Nephron progenitor cell (in vitro differentiated cells): ENCODE data around the gene EIF4A3.

Experiments used
- DNase-seq: peaks from one replicate; pipeline ENCODE4 v3.0.0; 2021
- H3K27ac Mint-ChIP-seq: 2 replicates; pipeline ENCODE4 v1.8.0; 2021; ENCODE audit warnings: mild to moderate bottlenecking, moderate library complexity, mixed read lengths
- H3K27me3 Mint-ChIP-seq: 2 replicates; pipeline ENCODE4 v1.8.0; 2021; ENCODE audit warnings: mild to moderate bottlenecking, low read depth, mixed read lengths; ENCODE audit not compliant: poor library complexity
- H3K36me3 Mint-ChIP-seq: 2 replicates; pipeline ENCODE4 v1.8.0; 2021; ENCODE audit warnings: low read depth, mixed read lengths
- H3K4me1 Mint-ChIP-seq: 2 replicates; pipeline ENCODE4 v1.8.0; 2021; ENCODE audit warnings: mixed read lengths
- H3K4me3 Mint-ChIP-seq: 2 replicates; pipeline ENCODE4 v1.8.0; 2021; ENCODE audit warnings: mild to moderate bottlenecking, moderate library complexity, mixed read lengths
- H3K9me3 Mint-ChIP-seq: 2 replicates; pipeline ENCODE4 v1.8.0; 2021; ENCODE audit warnings: mild to moderate bottlenecking, moderate library complexity, mixed read lengths
- CTCF ChIP-seq: fragments of 200-600 bp; sonication (generic); IDR thresholded peaks from 2 replicates; pipeline ENCODE4 v1.5.0; 2021; ENCODE audit warnings: antibody characterized with exemption

EIF4A3 gene

GRCh38 chr17:80184423-80184714 is 37.4 kb upstream of the EIF4A3 start:
- Mint-ChIP-seq H3K4me3 (no peak overlapping the region), H3K9me3 (no peaks in the 10 kb centered on the region), H3K27me3 (no peaks in the 10 kb centered on the region), H3K36me3 (no peaks in the 10 kb centered on the region), H3K27ac (no peak overlapping the region), H3K4me1 (peaks cover 41% of the 10 kb centered on the region)
- no peak for DNase-seq
- no peak for TF ChIP-seq CTCF

GRCh38 chr17:80183581-80184422 is 36.9 kb upstream of the EIF4A3 start:
- peaks cover 2% of the 10 kb centered on the region for H3K27me3 Mint-ChIP-seq
- no peak for TF ChIP-seq CTCF
- no peaks in the 10 kb centered on the region for H3K36me3 Mint-ChIP-seq
- H3K4me1 Mint-ChIP-seq: peaks cover 36% of the 10 kb centered on the region
- no peak overlapping the region for H3K27ac Mint-ChIP-seq
- H3K9me3 Mint-ChIP-seq: no peaks in the 10 kb centered on the region
- DNase-seq: no peak
- no peak overlapping the region for H3K4me3 Mint-ChIP-seq

- Mint-ChIP-seq H3K27ac (no peak overlapping the region), H3K36me3 (no peaks in the 10 kb centered on the region), H3K4me1 (peaks cover 36% of the 10 kb centered on the region), H3K4me3 (no peak overlapping the region), H3K27me3 (peaks cover 2% of the 10 kb centered on the region), H3K9me3 (no peaks in the 10 kb centered on the region)
- no peak for DNase-seq
- TF ChIP-seq CTCF: no peak
Observed at GRCh38 chr17:80182845-80183223, 35.9 kb upstream of the EIF4A3 start.

- Mint-ChIP-seq H3K27me3 (peaks cover 2% of the 10 kb centered on the region), H3K27ac (no peak overlapping the region), H3K4me1 (peaks cover 34% of the 10 kb centered on the region), H3K36me3 (no peaks in the 10 kb centered on the region), H3K9me3 (no peaks in the 10 kb centered on the region), H3K4me3 (no peak overlapping the region)
- no peak for TF ChIP-seq CTCF
- no peak for DNase-seq
Observed at GRCh38 chr17:80182118-80182844, 35.4 kb upstream of the EIF4A3 start.

- no peak for DNase-seq
- Mint-ChIP-seq H3K4me1 (peaks cover 34% of the 10 kb centered on the region), H3K27me3 (peaks cover 2% of the 10 kb centered on the region), H3K36me3 (no peaks in the 10 kb centered on the region), H3K27ac (no peak overlapping the region), H3K9me3 (no peaks in the 10 kb centered on the region), H3K4me3 (no peak overlapping the region)
- no peak for TF ChIP-seq CTCF
Observed at GRCh38 chr17:80181431-80181830, 34.5 kb upstream of the EIF4A3 start.

- Mint-ChIP-seq H3K27me3 (peaks cover 2% of the 10 kb centered on the region), H3K4me1 (peaks cover 28% of the 10 kb centered on the region), H3K9me3 (no peaks in the 10 kb centered on the region), H3K27ac (no peak overlapping the region), H3K36me3 (no peaks in the 10 kb centered on the region), H3K4me3 (no peak overlapping the region)
- no peak for TF ChIP-seq CTCF
- no peak for DNase-seq
Observed at GRCh38 chr17:80180192-80180591, 33.3 kb upstream of the EIF4A3 start.
